Thoracic aorta (tissue), 2 donors: ENCODE data around the gene TMEM184B. TPM values are rescaled to one million over a fixed set of nuclear protein-coding genes. Genes with fewer than 3 reads are reported as not detected.
A peak's percentile ranks its signal among the peaks of the same experiment; 100 is the strongest.

Experiments used
- ATAC-seq: fragments of 150-250 bp; one replicate; pipeline ENCODE4 v1.8.0; 2017; ENCODE audit warnings: low read depth; ENCODE audit not compliant: insufficient number of reproducible peaks, low FRiP score
- DNase-seq: peaks from one replicate; pipeline ENCODE4 v3.0.0-alpha.2; 2020; ENCODE audit warnings: low spot score
- H3K27ac ChIP-seq, 2 donors: fragments of 200-600 bp; sonication (generic); 1 replicate in 1 of 2; 2 replicates in 1 of 2; pipeline ENCODE4 v1.5.1; 2016; ENCODE audit warnings: mild to moderate bottlenecking in 2 of 2, moderate library complexity in 2 of 2
- H3K27me3 ChIP-seq: fragments of 200-600 bp; sonication (generic); replicated peaks from 2 replicates; pipeline ENCODE4 v1.6.0; 2016; ENCODE audit warnings: mild to moderate bottlenecking; ENCODE audit not compliant: insufficient read depth
- H3K36me3 ChIP-seq: fragments of 200-600 bp; sonication (generic); one replicate; pipeline ENCODE4 v1.5.1; 2016
- H3K4me1 ChIP-seq, 2 donors: fragments of 200-600 bp; sonication (generic); 1 replicate in 1 of 2; 2 replicates in 1 of 2; pipeline versions ENCODE4 v1.5.1 to v1.6.0; 2016; ENCODE audit warnings: low read depth in 2 of 2, mild to moderate bottlenecking in 1 of 2; ENCODE audit not compliant: control insufficient read depth in 1 of 2
- H3K4me3 ChIP-seq: fragments of 200-600 bp; sonication (generic); 2 replicates; pipeline ENCODE4 v1.5.1; 2016; ENCODE audit warnings: mild to moderate bottlenecking
- H3K9me3 ChIP-seq: fragments of 200-600 bp; sonication (generic); 2 replicates; pipeline ENCODE4 v1.5.1; 2016
- total RNA-seq, 2 donors: library from RNA; depleted of rRNA; stranded (reverse); fragments of >200 nt; gene quantifications; one replicate each; pipeline versions ENCODE4 v1.1.0 to v1.2.3, GENCODE V29; 2016
- TF ChIP-seq, protein P1 (sequence below): fragments of 200-600 bp; sonication (generic); IDR thresholded peaks from one replicate; pipeline ENCODE4 v1.5.1; 2019; ENCODE audit warnings: antibody characterized with exemption

Gene TMEM184B
- total RNA-seq, 2 donors from 2014 or later: 134 to 254 TPM

DNA sequence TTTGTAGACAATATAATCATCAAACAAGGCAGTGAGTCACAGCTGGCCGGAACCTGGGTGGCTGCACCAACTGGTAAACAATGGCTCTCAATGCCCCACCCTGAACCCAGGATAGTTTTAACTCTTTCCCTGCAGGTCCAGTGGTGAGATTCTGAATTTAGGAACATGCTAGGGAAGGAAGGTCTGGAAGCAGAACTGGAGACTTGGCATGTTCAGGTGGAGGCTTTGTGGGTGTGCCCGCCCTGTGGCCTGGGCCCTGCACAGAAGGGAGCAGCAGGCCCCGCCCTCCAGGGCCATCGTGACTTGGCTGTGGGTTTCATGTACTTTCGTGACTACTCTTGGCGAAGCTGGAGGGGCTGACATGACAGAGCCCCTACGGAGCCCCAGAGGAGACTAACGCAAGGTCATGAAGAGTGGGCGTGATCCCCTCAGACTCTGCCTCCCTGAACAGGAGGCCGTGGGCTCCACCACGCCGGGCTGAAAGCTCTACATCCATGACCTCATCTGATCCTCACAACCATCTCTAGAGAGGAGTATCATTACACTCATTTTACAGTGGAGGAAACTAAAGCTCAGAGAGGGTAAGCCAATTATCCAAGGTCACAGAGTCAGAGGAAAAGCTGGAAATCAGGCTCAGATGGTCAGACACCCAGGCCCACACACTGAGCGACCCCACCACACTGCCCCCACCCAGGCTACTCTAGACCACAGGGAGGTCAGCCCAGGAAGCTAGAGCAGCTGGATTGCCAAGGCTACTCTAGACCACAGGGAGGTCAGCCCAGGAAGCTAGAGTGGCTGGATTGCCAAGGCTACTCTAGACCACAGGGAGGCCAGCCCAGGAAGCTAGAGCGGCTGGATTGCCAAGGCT is 43.7 kb downstream of the TMEM184B start:
- DNase-seq (peak; percentile 55), ATAC-seq (peak; percentile 47)
- Histone ChIP-seq H3K4me3 (no peak overlapping the region), H3K36me3 (peaks cover 56% of the 10 kb centered on the region), H3K27me3 (no peaks in the 10 kb centered on the region), H3K9me3 (no peaks in the 10 kb centered on the region), H3K4me1 (peaks cover 5 to 21% of the 10 kb centered on the region in 2 donors), H3K27ac (peak overlapping the region; percentile 25 to 77)
- TF ChIP-seq, protein P1, sequence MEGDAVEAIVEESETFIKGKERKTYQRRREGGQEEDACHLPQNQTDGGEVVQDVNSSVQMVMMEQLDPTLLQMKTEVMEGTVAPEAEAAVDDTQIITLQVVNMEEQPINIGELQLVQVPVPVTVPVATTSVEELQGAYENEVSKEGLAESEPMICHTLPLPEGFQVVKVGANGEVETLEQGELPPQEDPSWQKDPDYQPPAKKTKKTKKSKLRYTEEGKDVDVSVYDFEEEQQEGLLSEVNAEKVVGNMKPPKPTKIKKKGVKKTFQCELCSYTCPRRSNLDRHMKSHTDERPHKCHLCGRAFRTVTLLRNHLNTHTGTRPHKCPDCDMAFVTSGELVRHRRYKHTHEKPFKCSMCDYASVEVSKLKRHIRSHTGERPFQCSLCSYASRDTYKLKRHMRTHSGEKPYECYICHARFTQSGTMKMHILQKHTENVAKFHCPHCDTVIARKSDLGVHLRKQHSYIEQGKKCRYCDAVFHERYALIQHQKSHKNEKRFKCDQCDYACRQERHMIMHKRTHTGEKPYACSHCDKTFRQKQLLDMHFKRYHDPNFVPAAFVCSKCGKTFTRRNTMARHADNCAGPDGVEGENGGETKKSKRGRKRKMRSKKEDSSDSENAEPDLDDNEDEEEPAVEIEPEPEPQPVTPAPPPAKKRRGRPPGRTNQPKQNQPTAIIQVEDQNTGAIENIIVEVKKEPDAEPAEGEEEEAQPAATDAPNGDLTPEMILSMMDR: no peak

DNA sequence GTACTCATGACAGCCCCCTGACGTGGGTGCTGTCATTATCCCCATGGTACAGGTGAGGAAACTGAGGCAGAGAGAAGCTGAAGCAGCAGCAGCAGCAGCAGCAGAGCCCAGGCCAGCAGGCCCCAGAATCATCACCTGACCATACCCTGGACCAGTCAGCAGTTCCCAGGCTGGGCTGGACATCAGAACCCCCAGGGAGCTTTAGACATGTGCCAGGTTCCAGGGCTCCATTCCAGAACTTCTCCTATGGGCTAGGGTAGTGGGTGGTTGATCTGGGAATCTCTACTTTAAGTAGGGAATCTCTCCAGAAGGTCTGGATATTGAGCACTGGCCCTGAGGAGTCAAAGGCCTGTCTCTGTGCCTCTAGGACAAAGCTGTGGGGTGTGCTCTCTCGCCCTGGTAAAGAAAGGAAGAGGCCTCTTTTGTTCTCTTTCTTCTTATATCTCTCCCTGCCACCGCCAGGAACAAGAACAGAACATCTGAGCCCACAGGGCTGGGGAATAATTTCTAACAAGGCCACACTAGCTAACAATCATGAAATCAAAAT is 44.4 kb downstream of the TMEM184B start:
- Histone ChIP-seq H3K9me3 (no peaks in the 10 kb centered on the region), H3K36me3 (peaks cover 56% of the 10 kb centered on the region), H3K27me3 (no peaks in the 10 kb centered on the region), H3K27ac (peak overlapping the region; percentile 25 to 77), H3K4me1 (peaks cover 5 to 16% of the 10 kb centered on the region in 2 donors), H3K4me3 (no peak overlapping the region)
- no peak for DNase-seq
- TF ChIP-seq, protein P1: no peak
- no peak for ATAC-seq

DNA sequence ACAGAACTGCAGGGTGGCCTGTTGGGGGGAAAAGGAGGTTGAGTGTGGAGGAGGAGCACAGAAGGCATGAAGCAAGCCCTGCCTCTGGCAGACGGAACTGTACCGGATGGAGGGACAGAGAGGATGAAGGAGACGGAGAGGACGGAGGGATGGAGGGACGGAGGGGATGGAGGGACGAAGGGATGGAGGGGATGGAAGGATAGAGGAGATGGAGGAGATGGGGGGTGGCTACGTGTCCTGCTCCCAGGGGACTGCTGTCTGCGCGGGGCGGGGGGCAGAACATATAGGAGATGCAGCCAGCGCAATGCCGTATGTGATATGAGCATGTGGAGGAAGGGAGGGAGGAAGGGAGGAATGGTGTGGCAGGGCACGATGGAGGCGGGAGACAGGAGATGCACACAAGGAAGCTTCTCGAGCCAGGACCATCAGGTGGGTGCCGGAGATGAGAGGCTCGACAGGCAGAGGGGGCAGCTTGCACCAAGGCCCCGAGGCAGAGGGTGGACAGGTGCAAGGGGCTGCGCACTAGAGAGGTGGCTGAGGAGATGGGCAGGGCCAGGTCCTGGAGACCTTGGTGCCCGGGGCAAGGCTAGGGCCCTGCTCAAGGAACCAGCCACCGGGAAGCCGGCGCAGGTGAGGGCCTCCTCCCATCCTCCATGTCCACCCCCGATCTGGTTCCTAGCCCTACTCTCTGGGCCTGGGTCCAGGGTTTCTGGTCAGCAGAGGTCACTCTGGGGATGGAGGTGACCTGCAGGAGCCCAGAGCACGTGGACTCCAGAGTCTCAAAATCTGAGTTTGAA is 45.8 kb downstream of the TMEM184B start:
- Histone ChIP-seq H3K4me1 (peaks cover 5 to 17% of the 10 kb centered on the region in 2 donors), H3K27me3 (no peaks in the 10 kb centered on the region), H3K27ac (no peak overlapping the region), H3K36me3 (peaks cover 46% of the 10 kb centered on the region), H3K9me3 (no peaks in the 10 kb centered on the region), H3K4me3 (no peak overlapping the region)
- TF ChIP-seq, protein P1: no peak
- DNase-seq (no peak), ATAC-seq (no peak)

DNA sequence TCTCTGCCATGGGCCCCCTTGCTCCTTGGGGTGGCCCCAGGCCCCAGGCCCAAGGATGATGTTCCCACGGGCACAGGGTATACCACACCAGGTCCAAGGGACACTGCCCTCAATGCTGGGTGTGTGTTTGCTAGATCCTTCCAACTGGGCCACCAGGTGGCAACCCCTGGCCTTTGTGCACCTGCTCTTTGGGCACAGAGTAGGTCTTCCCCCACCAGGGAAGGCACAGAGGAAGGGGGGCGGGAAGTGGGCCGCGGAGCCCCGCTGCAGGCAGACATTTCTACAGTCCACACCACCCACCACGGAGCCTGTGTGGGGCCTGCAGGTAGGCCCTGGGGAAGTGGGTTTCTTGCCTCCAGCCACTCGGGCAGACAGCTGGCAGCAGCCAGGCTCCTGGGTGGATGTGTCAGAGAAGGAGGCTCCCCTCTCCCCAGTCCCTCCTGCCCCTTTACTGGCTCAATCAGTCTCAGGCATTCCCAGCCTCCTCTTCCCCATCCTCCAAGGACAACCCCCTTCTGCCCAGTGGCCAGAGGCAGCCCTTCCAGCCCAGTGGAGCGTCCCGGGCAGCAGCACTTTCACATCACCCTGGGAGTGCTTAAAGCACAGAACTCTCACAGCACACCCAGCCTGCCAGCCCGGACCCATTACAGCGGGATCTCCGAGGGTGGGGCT is 49.4 kb downstream of the TMEM184B start:
- DNase-seq: no peak
- Histone ChIP-seq H3K9me3 (no peaks in the 10 kb centered on the region), H3K4me3 (no peak overlapping the region), H3K4me1 (peaks cover 9 to 36% of the 10 kb centered on the region in 2 donors), H3K36me3 (peaks cover 31% of the 10 kb centered on the region), H3K27me3 (no peaks in the 10 kb centered on the region), H3K27ac (no peak overlapping the region)
- ATAC-seq: no peak
- TF ChIP-seq, protein P1: no peak
